Activated naive CD4-positive, alpha-beta T cell treated with anti-CD3 and anti-CD28 coated beads, Interleukin-2, amount 10 ng/mL, durations not matched to agents 7 days and 5 days (primary cell): ENCODE measurements around the gene SRGAP3.

Experiments
- CTCF ChIA-PET: fragments of 350-600 bp; sonication (Branson Sonifier 250); formaldehyde crosslinking; loops from one replicate; lab custom pipeline; 2021; ENCODE audit warnings: antibody characterized with exemption; lab: Charles Lee
- DNase-seq: peaks from one replicate; pipeline ENCODE4 v3.0.0-alpha.2; 2020
- H3K27ac Mint-ChIP-seq: one replicate; pipeline ENCODE4 v1.8.0; 2021; ENCODE audit warnings: mild to moderate bottlenecking, moderate library complexity, mixed read lengths
- H3K27me3 Mint-ChIP-seq: one replicate; pipeline ENCODE4 v1.8.0; 2021; ENCODE audit warnings: mild to moderate bottlenecking, mixed read lengths
- H3K36me3 Mint-ChIP-seq: one replicate; pipeline ENCODE4 v1.8.0; 2021; ENCODE audit warnings: mixed read lengths
- H3K4me1 Mint-ChIP-seq: one replicate; pipeline ENCODE4 v1.8.0; 2021; ENCODE audit warnings: mixed read lengths
- H3K4me3 Mint-ChIP-seq: one replicate; pipeline ENCODE4 v1.8.0; 2021; ENCODE audit warnings: mild to moderate bottlenecking, moderate library complexity, mixed read lengths
- H3K9me3 Mint-ChIP-seq: one replicate; pipeline ENCODE4 v1.8.0; 2021; ENCODE audit warnings: mixed read lengths

SRGAP3 gene

GRCh38 chr3:8982509-8982908 is 266.9 kb downstream of the SRGAP3 start:
- no peak overlapping the region for H3K4me3 Mint-ChIP-seq
- no peaks in the 10 kb centered on the region for H3K9me3 Mint-ChIP-seq
- H3K27ac Mint-ChIP-seq, result no peak overlapping the region
- no peaks in the 10 kb centered on the region for H3K36me3 Mint-ChIP-seq
- peaks cover 19% of the 10 kb centered on the region for H3K27me3 Mint-ChIP-seq
- no peaks in the 10 kb centered on the region for H3K4me1 Mint-ChIP-seq
- CTCF ChIA-PET, result interaction anchor here (1.4 to 14.8 kb wide), 2 partner anchors 320 kb away, joined by 3 to 136 read pairs; no protein-coding TSS in a partner anchor
- DNase-seq, result no peak

GRCh38 chr3:8981700-8982099 is 267.7 kb downstream of the SRGAP3 start:
- DNase-seq, result no peak
- Mint-ChIP-seq H3K9me3 (no peaks in the 10 kb centered on the region), H3K36me3 (no peaks in the 10 kb centered on the region), H3K27me3 (peaks cover 25% of the 10 kb centered on the region), H3K27ac (no peak overlapping the region), H3K4me1 (no peaks in the 10 kb centered on the region), H3K4me3 (no peak overlapping the region)
- CTCF ChIA-PET, result interaction anchor here (14.8 kb wide), 1 partner anchor 321 kb away, joined by 136 read pairs; no protein-coding TSS in a partner anchor

GRCh38 chr3:8981296-8981695 is 268.1 kb downstream of the SRGAP3 start:
- no peaks in the 10 kb centered on the region for H3K9me3 Mint-ChIP-seq

DNA sequence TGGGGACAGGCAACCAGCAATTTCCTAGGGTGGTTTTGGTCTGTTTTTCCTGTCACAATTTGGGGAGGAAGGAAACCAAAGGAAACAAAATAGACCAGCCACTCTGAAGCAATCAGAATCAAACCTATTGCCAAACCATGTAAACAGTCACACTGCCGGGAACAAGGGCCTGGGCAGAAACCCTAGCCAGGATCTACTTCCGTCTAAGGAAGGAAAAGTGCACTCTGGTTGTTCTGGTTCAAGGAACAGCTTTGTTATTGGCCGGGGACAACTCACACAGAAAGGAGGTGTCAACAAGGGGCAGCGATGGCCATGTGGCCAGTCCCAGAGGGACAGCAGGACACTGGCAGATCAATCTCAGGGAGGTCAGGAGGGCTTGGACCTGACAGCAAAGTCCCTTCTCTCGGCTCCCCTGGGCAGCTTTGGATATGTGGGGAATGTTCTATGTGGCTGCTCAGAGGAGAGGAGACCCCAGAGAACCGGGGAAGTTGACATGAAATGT is 268.6 kb downstream of the SRGAP3 start:
- Mint-ChIP-seq H3K4me1 (no peaks in the 10 kb centered on the region), H3K36me3 (no peaks in the 10 kb centered on the region), H3K4me3 (no peak overlapping the region), H3K9me3 (no peaks in the 10 kb centered on the region), H3K27me3 (peaks cover 25% of the 10 kb centered on the region), H3K27ac (no peak overlapping the region)
- CTCF ChIA-PET, result interaction anchor here (14.8 kb wide), 1 partner anchor 321 kb away, joined by 136 read pairs; no protein-coding TSS in a partner anchor
- DNase-seq, result no peak

More at GRCh38 chr3:8981296-8981695, 268.1 kb downstream of the SRGAP3 start:
- H3K4me1 Mint-ChIP-seq, result no peaks in the 10 kb centered on the region
- no peak for DNase-seq
- no peak overlapping the region for H3K4me3 Mint-ChIP-seq
- H3K27ac Mint-ChIP-seq, result no peak overlapping the region
- no peaks in the 10 kb centered on the region for H3K36me3 Mint-ChIP-seq
- CTCF ChIA-PET, result interaction anchor here (14.8 kb wide), 1 partner anchor 321 kb away, joined by 136 read pairs; no protein-coding TSS in a partner anchor
- H3K27me3 Mint-ChIP-seq, result peaks cover 25% of the 10 kb centered on the region

DNA sequence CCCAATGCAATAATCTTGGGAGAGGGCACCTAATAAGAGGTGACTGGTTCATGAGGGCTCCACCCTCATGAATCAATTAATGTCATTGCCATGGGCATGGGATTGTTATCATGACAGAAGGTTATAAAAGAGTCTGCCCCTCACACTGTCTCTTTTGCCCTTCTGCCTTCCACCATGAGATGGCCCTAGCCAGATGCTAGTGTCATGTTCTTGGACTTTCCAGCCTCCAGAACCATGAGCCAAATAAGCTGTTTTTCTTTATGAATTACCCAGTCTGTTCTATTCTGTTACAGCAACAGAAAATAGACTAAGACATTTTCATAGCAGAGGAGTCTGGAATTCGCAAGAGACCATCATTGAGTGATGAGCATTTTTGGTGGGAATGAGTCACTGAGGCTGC is 270.2 kb downstream of the SRGAP3 start:
- Mint-ChIP-seq H3K9me3 (no peaks in the 10 kb centered on the region), H3K4me1 (no peaks in the 10 kb centered on the region), H3K27ac (no peak overlapping the region), H3K27me3 (peaks cover 25% of the 10 kb centered on the region), H3K4me3 (no peak overlapping the region), H3K36me3 (no peaks in the 10 kb centered on the region)
- CTCF ChIA-PET, result interaction anchor here (1.4 to 14.8 kb wide), 3 partner anchors 9 to 323 kb away, joined by 3 to 136 read pairs (median 12); no protein-coding TSS in a partner anchor
- DNase-seq, result no peak

GRCh38 chr3:8978551-8978950 is 270.9 kb downstream of the SRGAP3 start:
- no peaks in the 10 kb centered on the region for H3K36me3 Mint-ChIP-seq
- H3K27me3 Mint-ChIP-seq, result peaks cover 25% of the 10 kb centered on the region
- no peak overlapping the region for H3K27ac Mint-ChIP-seq
- H3K4me3 Mint-ChIP-seq, result no peak overlapping the region
- H3K9me3 Mint-ChIP-seq, result no peaks in the 10 kb centered on the region
- CTCF ChIA-PET, result interaction anchor here (1.4 to 14.8 kb wide), 3 partner anchors 9 to 324 kb away, joined by 3 to 136 read pairs (median 12); no protein-coding TSS in a partner anchor
- DNase-seq, result no peak
- H3K4me1 Mint-ChIP-seq, result no peaks in the 10 kb centered on the region

- no peak for DNase-seq
- H3K36me3 Mint-ChIP-seq, result no peaks in the 10 kb centered on the region
- no peaks in the 10 kb centered on the region for H3K9me3 Mint-ChIP-seq
- H3K27ac Mint-ChIP-seq, result no peak overlapping the region
- peaks cover 35% of the 10 kb centered on the region for H3K27me3 Mint-ChIP-seq
- CTCF ChIA-PET, result interaction anchor here (1.9 to 14.8 kb wide), 2 partner anchors 10 to 326 kb away, joined by 9 to 136 read pairs; no protein-coding TSS in a partner anchor
- no peak overlapping the region for H3K4me3 Mint-ChIP-seq
- H3K4me1 Mint-ChIP-seq, result no peaks in the 10 kb centered on the region
Measured at GRCh38 chr3:8976540-8977182, 272.8 kb downstream of the SRGAP3 start.

DNA sequence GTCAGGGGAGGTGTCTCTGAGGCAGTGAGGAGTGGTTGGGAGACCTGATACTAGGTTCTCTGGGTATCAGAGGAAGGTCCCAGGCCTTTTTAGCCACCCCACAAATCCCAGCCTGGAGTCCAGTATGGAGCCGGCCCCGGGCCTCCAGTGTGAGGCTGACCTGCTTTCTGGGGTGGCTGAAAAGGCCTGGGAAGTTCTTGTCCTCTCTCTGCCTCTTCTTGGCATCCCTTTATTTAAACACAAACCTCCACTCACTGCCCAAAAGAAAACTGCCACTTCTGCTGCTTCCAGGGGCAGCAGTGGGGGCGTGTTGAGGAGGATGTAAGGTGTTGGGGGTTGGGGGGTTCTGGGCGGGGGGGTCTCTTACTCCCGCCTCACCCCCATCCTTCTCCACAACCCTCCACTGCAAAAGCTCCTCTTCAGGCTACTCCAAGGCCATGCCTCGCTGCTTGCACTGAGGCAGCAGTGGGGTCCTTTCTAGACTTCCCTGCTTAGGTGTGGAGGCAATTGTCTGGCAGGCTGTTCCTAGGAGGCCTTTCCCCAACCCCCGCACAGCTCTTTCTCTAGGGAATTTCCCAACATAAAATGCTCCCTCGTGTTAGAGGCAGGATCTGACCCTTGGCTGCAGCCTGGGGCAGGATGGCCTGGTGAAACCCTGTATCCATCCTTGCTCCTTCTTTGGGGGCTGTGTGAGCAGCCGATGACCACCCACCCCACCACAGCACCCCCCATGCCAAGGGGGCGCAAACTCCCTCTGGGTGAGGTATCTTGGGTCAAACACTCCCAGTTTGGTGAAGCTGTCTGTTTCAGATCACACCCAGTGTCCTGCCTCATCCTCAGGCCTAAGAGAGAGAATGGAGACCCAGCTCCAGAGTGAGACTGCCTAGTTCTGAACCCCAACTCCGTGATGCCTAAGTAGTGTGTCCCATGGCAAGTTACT is 274.1 kb downstream of the SRGAP3 start:
- Mint-ChIP-seq H3K27me3 (peaks cover 25% of the 10 kb centered on the region), H3K27ac (no peak overlapping the region), H3K36me3 (no peaks in the 10 kb centered on the region), H3K9me3 (no peaks in the 10 kb centered on the region), H3K4me1 (peaks cover 4% of the 10 kb centered on the region), H3K4me3 (no peak overlapping the region)
- DNase-seq, result no peak
- CTCF ChIA-PET, result interaction anchor here (0.7 to 14.8 kb wide), 5 partner anchors 10 to 327 kb away, joined by 3 to 136 read pairs (median 9); no protein-coding TSS in a partner anchor

DNA sequence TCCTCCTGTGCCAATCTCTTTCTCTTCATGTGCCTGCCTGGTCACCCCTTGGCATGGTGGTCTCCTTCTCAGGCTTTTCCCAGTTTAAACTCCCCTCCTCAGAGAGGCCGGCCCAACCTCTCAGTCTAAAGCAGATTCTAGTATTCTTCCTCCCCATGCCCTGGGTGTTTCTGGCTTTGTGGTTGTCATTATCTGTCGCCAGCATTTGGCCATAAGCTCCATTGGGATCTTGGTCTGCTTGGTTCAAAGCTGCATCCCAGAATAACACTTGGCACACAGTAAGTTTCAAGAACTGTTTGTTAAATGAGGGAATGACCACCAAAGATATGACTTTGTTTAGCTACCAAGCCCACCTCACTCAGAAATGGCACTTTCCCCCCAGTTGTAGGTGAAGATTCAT is 275.0 kb downstream of the SRGAP3 start:
- peaks cover 4% of the 10 kb centered on the region for H3K4me1 Mint-ChIP-seq
- CTCF ChIA-PET, result interaction anchor here (0.7 to 14.8 kb wide), 3 partner anchors 13 to 328 kb away, joined by 3 to 136 read pairs (median 51); no protein-coding TSS in a partner anchor
- peaks cover 22% of the 10 kb centered on the region for H3K27me3 Mint-ChIP-seq
- H3K27ac Mint-ChIP-seq, result no peak overlapping the region
- H3K4me3 Mint-ChIP-seq, result no peak overlapping the region
- DNase-seq, result no peak
- H3K36me3 Mint-ChIP-seq, result no peaks in the 10 kb centered on the region
- H3K9me3 Mint-ChIP-seq, result no peaks in the 10 kb centered on the region

GRCh38 chr3:8972639-8973038 is 276.8 kb downstream of the SRGAP3 start:
- no peaks in the 10 kb centered on the region for H3K36me3 Mint-ChIP-seq
- H3K9me3 Mint-ChIP-seq, result no peaks in the 10 kb centered on the region
- no peak overlapping the region for H3K27ac Mint-ChIP-seq
- no peak overlapping the region for H3K4me3 Mint-ChIP-seq
- DNase-seq, result no peak
- H3K4me1 Mint-ChIP-seq, result peaks cover 4% of the 10 kb centered on the region
- H3K27me3 Mint-ChIP-seq, result peaks cover 31% of the 10 kb centered on the region
- CTCF ChIA-PET, result interaction anchor here (1.2 to 14.8 kb wide), 4 partner anchors 15 to 335 kb away, joined by 4 to 136 read pairs (median 29); partner anchors contain the start of gene SRGAP3

GRCh38 chr3:8970971-8971589 is 278.4 kb downstream of the SRGAP3 start:
- H3K36me3 Mint-ChIP-seq, result no peaks in the 10 kb centered on the region
- H3K27me3 Mint-ChIP-seq, result peaks cover 34% of the 10 kb centered on the region
- no peak overlapping the region for H3K4me3 Mint-ChIP-seq
- H3K4me1 Mint-ChIP-seq, result peaks cover 4% of the 10 kb centered on the region
- DNase-seq, result peak; percentile 82
- no peak overlapping the region for H3K27ac Mint-ChIP-seq
- no peaks in the 10 kb centered on the region for H3K9me3 Mint-ChIP-seq
- CTCF ChIA-PET, result interaction anchor here (0.8 to 14.8 kb wide), 9 partner anchors 10 to 337 kb away, joined by 3 to 136 read pairs (median 4); partner anchors contain the start of gene SRGAP3

- Mint-ChIP-seq H3K9me3 (no peaks in the 10 kb centered on the region), H3K4me3 (no peak overlapping the region), H3K36me3 (no peaks in the 10 kb centered on the region), H3K27ac (no peak overlapping the region), H3K4me1 (peaks cover 4% of the 10 kb centered on the region), H3K27me3 (peaks cover 47% of the 10 kb centered on the region)
- CTCF ChIA-PET, result interaction anchor here (1.0 to 14.8 kb wide), 7 partner anchors 9 to 333 kb away, joined by 3 to 136 read pairs (median 3); no protein-coding TSS in a partner anchor
- no peak for DNase-seq
Measured at GRCh38 chr3:8969241-8969640, 280.2 kb downstream of the SRGAP3 start.

DNA sequence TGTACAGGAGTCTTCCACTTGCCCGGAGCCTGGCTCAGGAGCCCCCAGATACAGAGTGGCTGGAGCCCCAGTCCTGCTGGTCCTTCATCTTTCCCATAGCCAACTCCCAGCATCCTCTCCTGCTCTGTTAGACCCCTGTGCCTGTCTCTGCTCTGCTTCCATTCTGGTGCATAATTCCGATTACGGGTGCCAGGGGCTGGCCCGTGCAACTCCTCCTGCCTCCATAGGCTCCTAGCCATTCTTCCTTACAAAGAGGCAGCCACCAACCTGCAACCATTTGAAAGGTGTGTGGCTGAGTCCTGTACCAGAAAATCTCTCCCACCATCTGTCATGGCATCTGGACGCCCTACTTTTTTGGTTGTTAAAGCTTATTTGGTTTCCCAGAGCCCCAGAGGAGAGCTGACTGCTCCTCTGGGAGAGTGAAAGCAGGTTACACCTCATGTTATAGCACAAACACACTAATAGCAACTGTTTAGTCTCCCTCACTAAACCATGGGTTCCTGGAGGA is 281.0 kb downstream of the SRGAP3 start:
- no peak for DNase-seq
- Mint-ChIP-seq H3K9me3 (no peaks in the 10 kb centered on the region), H3K4me3 (no peak overlapping the region), H3K27me3 (peaks cover 47% of the 10 kb centered on the region), H3K4me1 (peaks cover 12% of the 10 kb centered on the region), H3K36me3 (no peaks in the 10 kb centered on the region), H3K27ac (no peak overlapping the region)
- CTCF ChIA-PET, result interaction anchor here (1.0 to 14.8 kb wide), 4 partner anchors 10 to 334 kb away, joined by 3 to 136 read pairs (median 4); no protein-coding TSS in a partner anchor
